Liver (tissue), 3 donors: ENCODE data around the gene TGM2.

Experiments
- ATF3 ChIP-seq: IDR thresholded peaks from 2 replicates; pipeline ENCODE4 v1.6.1; 2016; ENCODE audit warnings: antibody characterized with exemption
- CTCF ChIP-seq: fragments of 150-350 bp; IDR thresholded peaks from 2 replicates; pipeline ENCODE4 v1.5.1; 2017; ENCODE audit warnings: improper control_type of control experiment, low read depth, low read length; ENCODE audit not compliant: missing input control
- GABPA ChIP-seq, 2 donors: IDR thresholded peaks in 1 of 2; conservative IDR thresholded peaks in 1 of 2; 2 replicates each; pipeline ENCODE4 v1.6.1; 2016; ENCODE audit warnings: antibody characterized with exemption in 2 of 2, mild to moderate bottlenecking in 1 of 2, moderate library complexity in 1 of 2
- HNF4A ChIP-seq, 2 donors: conservative IDR thresholded peaks; 2 replicates each; pipeline ENCODE4 v1.6.1; 2016; ENCODE audit warnings: antibody characterized with exemption in 2 of 2, mild to moderate bottlenecking in 2 of 2
- MAX ChIP-seq: IDR thresholded peaks from 2 replicates; pipeline ENCODE4 v1.6.1; 2016; ENCODE audit warnings: antibody characterized with exemption
- RXRA ChIP-seq, 2 donors: IDR thresholded peaks; 2 replicates each; pipeline ENCODE4 v1.6.1; 2017 to 2018; ENCODE audit warnings: antibody characterized with exemption in 2 of 2, mild to moderate bottlenecking in 1 of 2
- YY1 ChIP-seq: IDR thresholded peaks from 2 replicates; pipeline ENCODE4 v1.6.1; 2016; ENCODE audit warnings: antibody characterized with exemption, mild to moderate bottlenecking
- donor health status: healthy.
- donor health status: healthy.

GRCh38 chr20:38117635-38118034 is 47.4 kb downstream of the TGM2 start:
- TF ChIP-seq CTCF (no peak), RXRA (IDR thresholded peaks at IDR 0.05) (no peak), MAX (no peak), YY1 (no peak), ATF3 (no peak), HNF4A (conservative IDR thresholded peaks at IDR 0.05) (no peak), GABPA (IDR thresholded peaks at IDR 0.05 in 1 of 2, conservative IDR thresholded peaks at IDR 0.05 in 1 of 2) (no peak)
